HG02678 (cell line): ENCODE measurements around the gene DUSP16.
"Not testable (repeated sequence)": the region's sequence is repeated elsewhere in the genome, so short reads cannot be mapped to it uniquely, and the experiment has no call there.

Source experiments
- ATAC-seq: cut with Tn5 transposase; IDR thresholded peaks from one replicate; pipeline ENCODE4 v1.9.1; 2021; ENCODE audit warnings: mild to moderate bottlenecking, moderate library complexity; ENCODE audit not compliant: unreplicated experiment

The DUSP16 gene, protein sequence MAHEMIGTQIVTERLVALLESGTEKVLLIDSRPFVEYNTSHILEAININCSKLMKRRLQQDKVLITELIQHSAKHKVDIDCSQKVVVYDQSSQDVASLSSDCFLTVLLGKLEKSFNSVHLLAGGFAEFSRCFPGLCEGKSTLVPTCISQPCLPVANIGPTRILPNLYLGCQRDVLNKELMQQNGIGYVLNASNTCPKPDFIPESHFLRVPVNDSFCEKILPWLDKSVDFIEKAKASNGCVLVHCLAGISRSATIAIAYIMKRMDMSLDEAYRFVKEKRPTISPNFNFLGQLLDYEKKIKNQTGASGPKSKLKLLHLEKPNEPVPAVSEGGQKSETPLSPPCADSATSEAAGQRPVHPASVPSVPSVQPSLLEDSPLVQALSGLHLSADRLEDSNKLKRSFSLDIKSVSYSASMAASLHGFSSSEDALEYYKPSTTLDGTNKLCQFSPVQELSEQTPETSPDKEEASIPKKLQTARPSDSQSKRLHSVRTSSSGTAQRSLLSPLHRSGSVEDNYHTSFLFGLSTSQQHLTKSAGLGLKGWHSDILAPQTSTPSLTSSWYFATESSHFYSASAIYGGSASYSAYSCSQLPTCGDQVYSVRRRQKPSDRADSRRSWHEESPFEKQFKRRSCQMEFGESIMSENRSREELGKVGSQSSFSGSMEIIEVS

DNA sequence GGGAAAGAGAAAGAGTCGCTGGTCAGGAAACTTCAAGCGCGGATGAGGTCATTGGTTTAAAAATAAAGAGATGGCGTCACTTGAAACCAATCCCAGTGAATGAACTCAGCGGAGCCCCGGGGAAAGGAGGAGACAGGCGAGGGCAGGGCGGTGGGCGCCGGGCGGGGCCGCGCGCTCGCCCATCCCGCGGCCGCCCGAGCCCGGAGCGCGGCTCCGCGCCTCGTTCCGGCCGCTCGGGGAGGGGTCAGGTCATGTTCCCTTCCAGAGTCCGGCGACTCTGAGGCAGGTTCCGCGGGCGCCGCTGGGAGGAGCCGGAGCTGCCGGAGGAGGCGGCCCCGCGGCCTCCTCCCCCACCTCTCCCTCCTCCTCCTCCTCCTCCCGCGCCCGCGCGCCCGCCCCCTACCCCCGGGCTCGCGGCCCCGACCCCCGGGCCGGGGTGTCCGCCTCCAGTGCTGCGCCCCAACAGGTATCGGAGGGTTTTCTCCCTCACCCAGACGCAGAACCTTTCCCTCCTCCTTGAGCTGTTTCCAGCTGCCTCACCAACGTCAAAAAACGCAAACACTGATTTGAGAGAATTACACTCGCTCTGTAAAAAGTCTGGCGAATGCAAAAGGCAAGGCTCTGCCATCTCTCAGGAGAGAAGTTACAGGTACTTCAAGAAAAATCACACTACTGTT lies at the start of gene DUSP16:
Gene DUSP16, minus strand, starts transcription at position 279 of the 677 bp plus-strand sequence. CDS start 41,765 bp downstream, outside the sequence.
- peak; percentile 72 for ATAC-seq

DNA sequence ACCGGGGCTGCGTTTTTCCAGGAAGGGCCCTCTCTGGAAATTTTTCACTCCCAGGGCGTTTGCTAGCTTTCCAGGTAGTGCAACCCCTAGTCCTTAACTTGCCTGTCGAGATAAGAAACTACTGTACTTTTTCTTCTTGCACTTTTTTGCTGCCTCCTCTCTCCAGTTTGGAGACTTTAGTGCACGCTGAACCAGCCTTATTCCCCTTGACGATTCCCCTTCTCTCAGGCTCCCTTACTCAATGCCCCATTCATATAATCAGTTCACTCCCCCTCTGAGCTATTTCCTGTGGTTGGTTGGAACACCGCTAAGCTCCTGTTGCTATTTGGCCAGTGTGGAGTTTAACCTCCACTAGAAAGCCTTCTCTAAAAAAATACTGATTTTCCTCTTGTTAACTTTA lies 49.7 kb upstream of the DUSP16 start:
- ATAC-seq, result peak; percentile 20

DNA sequence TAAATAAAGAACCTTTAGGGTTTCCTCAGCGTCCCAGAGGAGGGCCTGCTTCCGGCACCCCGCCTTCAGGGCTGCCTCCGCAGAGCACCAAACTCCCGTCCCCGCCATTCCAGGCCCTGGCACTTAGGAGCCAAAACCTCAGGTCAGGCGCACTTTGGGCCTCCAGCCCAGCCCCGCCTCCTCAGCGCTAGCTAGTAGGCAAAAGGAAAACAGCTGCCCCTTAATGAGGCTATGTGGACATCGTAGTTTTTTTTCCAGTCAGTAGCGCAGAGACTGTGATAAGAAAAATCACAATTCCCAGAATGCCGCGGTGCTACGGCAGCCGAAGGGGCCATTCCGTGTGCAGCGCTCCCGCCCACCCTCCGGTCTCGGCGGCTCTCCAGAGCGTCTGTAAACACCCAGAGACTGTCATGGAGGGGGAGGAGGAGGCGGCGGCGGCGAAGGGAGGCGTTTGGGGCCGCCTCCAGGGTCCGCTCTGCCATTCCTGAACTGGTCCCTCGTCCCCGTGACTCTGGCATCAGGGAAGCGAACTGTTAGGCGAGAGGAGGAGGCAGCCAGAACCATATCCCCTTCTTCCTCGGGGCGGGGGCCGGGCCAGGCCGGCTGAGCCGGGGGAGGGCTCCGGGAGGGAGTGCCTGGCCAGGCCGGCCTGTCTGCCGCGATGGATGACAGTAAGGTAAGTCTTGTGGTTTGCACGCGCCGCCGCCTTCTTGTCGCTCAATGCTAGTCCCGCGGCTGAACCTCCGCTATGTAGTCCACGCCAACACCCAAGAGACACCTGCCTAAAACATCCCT lies 49.0 kb upstream of the DUSP16 start, which contains the start of gene CREBL2:
Gene CREBL2, plus strand, starts transcription at position 365 of the 795 bp plus-strand sequence. Its CDS starts 297 bp downstream, at position 662.
- peak; percentile 73 for ATAC-seq

DNA sequence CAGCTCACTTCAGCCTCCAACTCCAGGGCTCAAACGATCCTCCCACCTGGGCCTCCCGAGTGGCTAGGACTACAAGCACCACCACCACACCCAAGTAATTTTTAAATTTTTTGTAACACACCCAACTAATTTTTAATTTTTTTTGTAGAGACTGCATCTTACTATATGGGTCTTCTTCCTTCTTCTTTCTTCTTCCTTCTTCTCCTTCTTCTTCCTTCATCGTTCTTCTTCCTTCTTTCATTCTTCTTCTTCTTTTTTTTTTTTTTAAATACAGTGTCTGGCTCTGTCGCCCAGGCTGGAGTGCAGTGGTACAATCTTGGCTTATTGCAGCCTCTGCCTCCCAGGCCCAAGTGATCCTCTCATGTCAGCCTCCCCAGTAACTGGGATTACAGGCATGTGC lies 48.0 kb upstream of the DUSP16 start:
- ATAC-seq, result no peak

- ATAC-seq, result no peak
These were observed 47.0 kb upstream of the DUSP16 start for GRCh38 chr12:12609692-12610091.

DNA sequence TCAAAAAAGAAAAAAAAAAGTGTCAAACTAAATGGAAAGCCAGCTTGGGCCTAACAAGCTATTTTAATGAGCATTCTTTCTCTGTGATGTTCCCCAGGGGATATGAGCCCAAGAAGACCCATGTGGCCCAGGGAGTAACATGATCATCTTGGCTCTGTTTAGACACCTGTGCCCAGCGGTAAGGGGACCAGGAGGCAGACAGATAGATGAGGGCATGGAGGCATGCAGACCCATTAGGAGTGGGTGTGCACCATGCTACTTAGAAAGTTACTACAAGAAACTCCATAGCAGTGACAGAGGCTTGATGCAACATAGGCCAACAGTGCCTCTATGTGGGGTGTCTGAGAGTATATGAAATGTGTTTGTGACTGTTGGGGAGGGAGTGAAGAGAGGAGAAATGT lies 45.9 kb upstream of the DUSP16 start:
- ATAC-seq, result no peak

GRCh38 chr12:12606781-12607589 lies 44.3 kb upstream of the DUSP16 start:
- ATAC-seq, result no peak

DNA sequence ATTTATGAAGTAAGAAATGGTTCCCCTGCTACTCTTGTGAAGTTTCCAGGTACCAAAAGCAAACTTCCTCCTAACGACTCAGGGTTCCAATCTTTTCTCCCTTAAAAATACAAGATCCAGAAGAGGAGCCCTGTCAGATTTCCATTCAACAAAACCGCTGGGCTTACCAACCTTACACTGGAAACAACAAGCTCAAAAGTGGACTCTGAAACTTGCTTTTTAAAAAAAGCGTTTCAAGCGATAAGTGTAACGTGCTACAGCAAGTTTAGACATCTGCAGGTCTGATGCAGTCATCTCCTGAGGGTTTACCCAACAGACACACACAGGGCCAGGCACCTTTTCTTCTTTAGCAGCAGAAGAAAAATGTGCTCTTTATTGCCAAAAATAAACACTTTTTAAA lies 42.1 kb upstream of the DUSP16 start:
- no peak for ATAC-seq

GRCh38 chr12:12600659-12601058 lies 38.0 kb upstream of the DUSP16 start:
- no peak for ATAC-seq

DNA sequence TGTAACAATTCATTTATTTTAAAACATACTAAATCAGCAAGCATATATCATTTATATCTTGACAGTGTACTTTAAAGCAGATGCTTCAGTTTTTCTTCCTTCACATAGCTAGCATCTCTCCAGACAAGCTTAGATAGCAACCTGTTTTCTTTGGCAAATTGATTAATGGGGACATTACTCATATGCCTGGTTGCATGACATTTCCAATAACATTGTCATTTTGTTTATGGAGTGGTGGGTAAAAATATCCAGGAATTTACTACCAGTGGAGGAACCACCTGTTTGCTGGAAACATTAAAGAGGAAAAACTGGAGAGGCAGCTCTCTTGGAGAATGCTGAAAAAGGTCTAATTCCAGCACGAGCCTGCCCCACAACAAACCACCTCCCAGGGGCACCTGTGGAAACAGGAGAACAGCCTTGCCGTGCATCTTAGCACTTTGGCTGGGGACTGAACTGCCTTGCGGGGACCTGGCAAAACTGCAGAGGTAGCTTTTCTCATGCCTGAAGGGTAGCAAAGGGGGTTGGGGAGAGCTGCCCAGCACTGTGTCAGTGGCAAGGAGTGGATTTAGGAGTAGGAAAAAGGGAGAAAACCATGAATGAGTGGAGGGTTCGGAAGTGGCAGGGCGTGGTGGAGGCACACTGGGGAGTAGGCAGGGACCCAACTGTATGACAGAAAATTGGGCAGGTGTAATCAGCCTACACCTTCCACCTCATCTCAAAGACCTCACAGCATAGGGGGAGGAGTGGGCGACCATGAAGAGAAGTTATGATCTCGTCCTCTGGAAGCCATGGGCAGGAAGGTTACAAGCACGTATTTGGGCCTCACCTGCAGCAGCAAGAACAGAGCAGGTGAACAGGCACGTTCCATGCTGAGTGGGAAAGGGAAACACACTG lies 37.3 kb upstream of the DUSP16 start:
- ATAC-seq, result no peak

GRCh38 chr12:12598864-12599263 lies 36.2 kb upstream of the DUSP16 start:
- no peak for ATAC-seq

DNA sequence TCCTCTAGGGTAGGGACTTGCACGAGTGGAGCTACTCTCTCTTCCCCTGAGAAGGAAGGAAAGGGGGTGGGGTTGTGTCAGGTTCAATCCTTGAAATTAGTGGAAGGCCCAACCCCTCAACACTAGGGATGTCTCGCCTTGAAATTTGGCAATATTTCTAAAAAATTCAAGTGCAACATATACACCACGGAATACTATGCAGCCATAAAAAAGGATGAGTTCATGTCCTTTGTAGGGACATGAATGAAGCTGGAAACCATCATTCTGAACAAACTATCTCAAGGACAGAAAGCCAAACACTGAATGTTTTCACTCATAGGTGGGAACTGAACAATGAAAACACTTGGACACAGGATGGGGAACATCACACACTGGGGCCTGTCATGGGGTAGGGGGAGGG lies 33.9 kb upstream of the DUSP16 start:
- not testable (repeated sequence) for ATAC-seq

GRCh38 chr12:12595929-12596328 lies 33.3 kb upstream of the DUSP16 start:
- ATAC-seq, result not testable (repeated sequence)

DNA sequence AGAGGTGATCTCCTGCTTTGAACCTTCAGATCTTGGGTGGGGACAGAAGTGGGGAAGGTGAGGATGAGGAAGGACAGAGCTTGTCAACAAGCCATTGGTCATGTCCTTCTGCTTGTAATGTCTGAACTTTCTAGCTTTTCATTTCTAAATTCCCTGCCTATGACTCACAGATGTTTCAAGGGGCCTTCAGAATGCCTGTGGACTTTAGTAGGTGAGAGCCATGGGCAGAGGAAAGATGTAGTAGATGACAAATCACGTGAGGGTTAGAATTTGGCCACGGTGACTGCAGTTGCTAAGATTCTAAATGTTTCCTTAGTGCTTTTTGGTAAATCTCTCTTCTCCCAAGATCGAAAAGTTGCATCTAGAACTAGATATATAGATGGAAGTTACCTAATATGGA lies 30.3 kb upstream of the DUSP16 start:
- no peak for ATAC-seq

GRCh38 chr12:12590961-12591360 lies 28.3 kb upstream of the DUSP16 start:
- ATAC-seq, result no peak

DNA sequence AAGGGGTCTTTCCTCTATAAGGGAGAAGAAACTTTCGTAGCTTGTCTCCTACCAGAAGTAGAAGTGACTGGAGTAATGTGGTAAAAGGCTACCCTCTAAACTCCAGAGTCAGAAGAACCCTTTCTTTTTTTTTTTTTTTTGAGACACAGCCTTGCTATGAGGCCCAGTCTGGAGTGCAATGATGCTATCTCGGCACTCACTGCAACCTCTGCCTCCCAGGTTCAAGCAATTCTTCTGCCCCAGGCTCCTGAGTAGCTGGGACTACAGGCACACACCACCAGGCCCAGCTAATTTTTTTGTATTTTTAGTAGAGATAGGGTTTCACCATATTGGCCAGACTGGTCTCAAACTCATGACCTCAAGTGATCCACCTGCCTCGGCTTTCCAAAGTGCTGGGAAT lies 25.8 kb upstream of the DUSP16 start:
- ATAC-seq, result not testable (repeated sequence)

DNA sequence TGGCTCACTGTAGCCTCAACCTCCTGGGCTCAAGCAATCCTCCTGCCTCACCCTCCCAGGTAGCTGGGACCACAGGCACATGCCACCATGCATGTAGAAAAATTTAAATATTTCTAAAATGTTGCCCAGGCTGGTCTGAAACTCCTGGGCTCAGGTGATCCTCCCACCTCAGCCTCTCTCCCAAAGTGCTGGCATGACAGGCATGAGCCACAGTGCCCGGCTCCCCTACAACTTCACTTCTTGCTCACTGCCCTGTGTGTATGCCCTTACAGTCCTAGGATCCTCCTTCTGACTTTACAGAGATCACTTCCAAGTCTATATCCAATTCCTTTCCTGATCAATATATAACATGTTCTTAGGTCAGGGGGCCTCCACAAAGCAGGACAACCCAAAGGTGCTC lies 25.2 kb upstream of the DUSP16 start:
- no peak for ATAC-seq

- ATAC-seq, result no peak
These were observed 24.4 kb upstream of the DUSP16 start for GRCh38 chr12:12586879-12587675.
